Lower leg skin (tissue), 3 donors: Measurements from ENCODE around the gene UBXN6.

Experiments used
- CTCF ChIP-seq, 3 donors: fragments of 450-650 bp; IDR thresholded peaks; one replicate each; pipeline ENCODE4 v1.5.1; 2016; ENCODE audit warnings: antibody characterized with exemption in 3 of 3, mild to moderate bottlenecking in 3 of 3, moderate library complexity in 2 of 3
- POLR2A ChIP-seq, 2 donors: fragments of 450-650 bp; IDR thresholded peaks; one replicate each; pipeline ENCODE4 v1.6.1; 2016 to 2017; ENCODE audit warnings: antibody characterized with exemption in 2 of 2, mild to moderate bottlenecking in 1 of 2, moderate library complexity in 1 of 2

- TF ChIP-seq CTCF (IDR thresholded peaks at IDR 0.05): no peak
- no peak for TF ChIP-seq POLR2A (IDR thresholded peaks at IDR 0.05)
Observed at GRCh38 chr19:4416268-4416667, 41.3 kb downstream of the UBXN6 start.
